Vagina (tissue), 2 donors: ENCODE measurements around the gene MB21D2.

Experiments used
- POLR2A ChIP-seq, 2 donors: fragments of 450-650 bp; IDR thresholded peaks; one replicate each; pipeline ENCODE4 v1.6.1; 2017; ENCODE audit warnings: antibody characterized with exemption in 2 of 2, mild to moderate bottlenecking in 2 of 2, moderate library complexity in 2 of 2
- TF ChIP-seq, protein P1 (sequence below), 3 experiments: fragments of 450-650 bp in 2 of 3; fragments of 200-600 bp in 1 of 3; sonication (generic) in 1 of 3; IDR thresholded peaks; one replicate each; pipeline ENCODE4 v1.5.1; 2017 to 2019; ENCODE audit warnings: antibody characterized with exemption in 3 of 3, mild to moderate bottlenecking in 2 of 3, moderate library complexity in 2 of 3

DNA sequence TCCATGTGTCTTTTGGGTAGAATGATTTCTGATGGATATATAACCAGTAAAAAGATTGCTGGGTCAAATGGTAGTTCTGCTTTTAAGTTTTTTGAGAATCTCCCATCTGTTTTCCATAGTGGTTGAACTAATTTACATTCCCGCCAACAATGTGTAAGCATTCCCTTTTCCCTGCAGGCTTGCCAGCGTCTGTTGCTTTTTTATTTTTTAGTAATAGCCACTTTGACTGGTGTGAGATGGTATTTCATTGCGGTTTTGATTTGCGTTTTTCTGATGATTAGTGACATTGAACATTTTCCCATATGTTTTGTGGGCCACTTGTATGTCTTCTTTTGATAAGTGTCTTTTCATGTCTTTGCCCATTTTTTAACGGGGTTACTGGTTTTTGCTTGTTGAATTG lies 36.3 kb upstream of the MB21D2 start:
- TF ChIP-seq, protein P1, sequence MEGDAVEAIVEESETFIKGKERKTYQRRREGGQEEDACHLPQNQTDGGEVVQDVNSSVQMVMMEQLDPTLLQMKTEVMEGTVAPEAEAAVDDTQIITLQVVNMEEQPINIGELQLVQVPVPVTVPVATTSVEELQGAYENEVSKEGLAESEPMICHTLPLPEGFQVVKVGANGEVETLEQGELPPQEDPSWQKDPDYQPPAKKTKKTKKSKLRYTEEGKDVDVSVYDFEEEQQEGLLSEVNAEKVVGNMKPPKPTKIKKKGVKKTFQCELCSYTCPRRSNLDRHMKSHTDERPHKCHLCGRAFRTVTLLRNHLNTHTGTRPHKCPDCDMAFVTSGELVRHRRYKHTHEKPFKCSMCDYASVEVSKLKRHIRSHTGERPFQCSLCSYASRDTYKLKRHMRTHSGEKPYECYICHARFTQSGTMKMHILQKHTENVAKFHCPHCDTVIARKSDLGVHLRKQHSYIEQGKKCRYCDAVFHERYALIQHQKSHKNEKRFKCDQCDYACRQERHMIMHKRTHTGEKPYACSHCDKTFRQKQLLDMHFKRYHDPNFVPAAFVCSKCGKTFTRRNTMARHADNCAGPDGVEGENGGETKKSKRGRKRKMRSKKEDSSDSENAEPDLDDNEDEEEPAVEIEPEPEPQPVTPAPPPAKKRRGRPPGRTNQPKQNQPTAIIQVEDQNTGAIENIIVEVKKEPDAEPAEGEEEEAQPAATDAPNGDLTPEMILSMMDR (IDR thresholded peaks at IDR 0.05) = no peak
- no peak for TF ChIP-seq POLR2A (IDR thresholded peaks at IDR 0.05)
